Pulmonary artery endothelial cell (primary cell): ENCODE data around the gene LIMS1. TPM values are rescaled to one million over a fixed set of nuclear protein-coding genes. Genes with fewer than 3 reads are reported as not detected.
"Not testable (repeated sequence)": the region's sequence is repeated elsewhere in the genome, so short reads cannot be mapped to it uniquely, and the experiment has no call there.

Experiments
- DNase-seq: peaks from one replicate; pipeline ENCODE4 v3.0.0-alpha.2; 2011; ENCODE audit warnings: low read depth, low spot score
- total RNA-seq: library from RNA; depleted of rRNA; stranded (reverse); fragments of >200 nt; gene quantifications from 2 replicates; pipeline ENCODE4 v1.2.3, GENCODE V29; 2014

LIMS1 gene
- total RNA-seq, 1 donor from 2014 or later = 145 TPM

GRCh38 chr2:108632332-108633160, 98.3 kb downstream of the LIMS1 start:
- DNase-seq = no peak

DNA sequence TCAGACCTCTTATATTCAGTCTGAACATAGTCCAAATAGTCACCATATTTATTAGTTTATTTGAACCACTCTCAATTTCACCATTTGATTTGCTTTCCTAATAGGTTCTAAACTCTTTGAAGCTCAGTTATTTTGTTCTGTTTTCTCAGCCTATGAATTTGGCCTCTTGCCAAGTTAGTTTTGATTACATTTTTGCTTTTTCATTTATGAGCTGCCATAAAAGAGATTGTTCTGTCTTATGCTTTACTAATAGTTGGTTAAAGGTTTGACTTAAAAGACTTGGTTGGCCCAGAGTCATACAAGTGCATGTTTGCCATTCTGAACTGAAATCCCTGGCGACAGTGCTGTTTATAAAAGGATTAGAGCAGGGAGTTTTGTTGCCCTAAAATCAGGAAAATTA, 99.1 kb downstream of the LIMS1 start:
- no peak for DNase-seq

DNA sequence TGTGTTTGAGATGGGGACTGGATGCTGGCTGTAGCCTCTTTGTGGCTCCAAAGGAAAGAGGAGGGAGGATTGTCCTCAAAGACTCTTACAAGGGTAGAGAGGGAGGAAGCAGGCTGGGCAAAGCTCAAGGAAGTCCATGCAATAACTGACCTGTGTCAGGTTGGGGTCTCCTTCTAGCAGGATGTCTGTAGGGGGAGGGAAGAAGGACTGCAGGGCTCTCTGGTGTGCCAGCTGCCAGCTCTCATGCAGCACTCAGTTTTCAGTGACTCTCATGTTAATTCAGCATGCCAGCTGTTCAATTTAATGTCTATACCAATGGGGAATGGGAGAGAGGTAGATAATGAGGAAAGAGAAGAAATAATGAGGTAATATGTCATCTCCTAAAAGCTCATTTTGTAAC, 99.7 kb downstream of the LIMS1 start:
- no peak for DNase-seq

DNA sequence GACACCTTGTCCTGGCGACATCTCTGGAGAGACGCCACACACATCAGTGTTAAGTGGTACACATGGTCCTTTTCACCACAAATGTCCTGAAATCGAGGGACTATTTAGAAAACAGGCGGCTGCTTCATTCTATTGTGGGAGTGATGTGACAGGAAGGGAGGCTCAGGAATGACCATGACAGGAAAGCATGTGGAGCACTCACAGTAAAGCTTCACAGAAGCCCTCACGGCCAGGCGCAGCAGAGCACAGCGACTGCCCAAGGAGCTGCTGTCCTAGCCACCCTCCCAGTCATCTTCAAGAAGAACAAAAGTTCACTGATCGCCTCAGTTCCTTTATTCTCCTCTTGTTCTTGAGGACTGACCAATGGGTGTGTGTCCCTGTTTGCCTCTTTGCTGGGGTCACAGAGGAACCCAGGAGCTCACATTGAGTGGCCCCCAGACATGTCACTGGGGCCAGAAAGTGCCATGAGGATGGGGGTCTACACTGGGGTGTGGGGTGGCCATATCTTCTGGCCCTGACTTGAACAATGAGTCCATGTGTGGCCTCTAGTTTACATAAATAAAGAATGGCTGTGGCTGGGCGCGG, 100.4 kb downstream of the LIMS1 start:
- no peak for DNase-seq

DNA sequence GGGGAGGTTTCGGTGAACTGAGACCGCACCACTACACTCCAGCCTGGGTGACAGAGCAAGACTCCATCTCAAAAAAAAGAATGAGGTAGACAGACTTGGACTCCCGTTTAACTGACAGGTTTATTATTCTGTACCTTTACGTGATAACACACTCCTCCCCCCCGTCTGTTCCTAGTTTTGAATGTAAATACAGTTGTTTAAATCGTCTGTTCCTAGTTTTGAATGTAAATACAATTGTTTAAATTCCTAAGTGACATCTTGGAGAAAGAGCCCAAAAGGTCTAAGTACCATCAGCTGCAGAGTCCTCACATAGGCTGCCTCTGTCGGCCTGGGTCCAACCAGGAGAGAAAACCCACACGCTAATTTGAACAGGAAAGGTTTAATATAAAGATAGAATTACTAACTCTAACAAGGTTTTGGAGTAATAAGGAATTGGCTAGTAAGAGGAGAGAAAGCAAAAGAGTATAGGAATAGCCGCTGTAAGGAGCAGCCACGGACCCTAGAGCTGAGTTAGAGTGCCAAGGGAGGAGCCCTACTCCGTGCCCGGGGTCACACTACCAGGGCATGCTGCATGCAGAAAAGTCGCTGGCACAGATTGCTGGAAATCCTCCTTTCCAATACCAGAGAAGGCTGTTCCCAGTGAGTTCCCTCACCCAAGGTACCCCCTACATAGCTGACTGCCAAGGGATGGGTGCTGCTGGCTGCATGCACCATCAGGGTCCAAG, 101.5 kb downstream of the LIMS1 start:
- no peak for DNase-seq

DNA sequence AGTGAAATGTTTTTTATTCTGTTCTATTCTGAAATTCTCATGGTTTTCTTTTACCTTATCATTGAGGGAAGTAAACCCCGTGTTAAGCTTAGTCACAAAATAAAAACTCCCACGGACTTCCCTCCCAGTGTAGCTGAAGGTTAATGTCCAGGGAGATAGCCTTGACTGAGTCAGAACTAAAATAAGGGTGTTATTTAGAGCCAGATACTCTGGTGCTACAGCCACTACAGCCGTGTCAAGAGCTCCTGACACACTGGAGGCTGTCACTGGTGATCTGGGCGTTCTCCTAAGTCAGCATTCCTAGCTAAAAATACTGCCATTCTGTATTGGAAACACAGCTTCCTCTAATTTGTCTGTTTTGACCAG, 103.0 kb downstream of the LIMS1 start:
- DNase-seq = peak; percentile 86

DNA sequence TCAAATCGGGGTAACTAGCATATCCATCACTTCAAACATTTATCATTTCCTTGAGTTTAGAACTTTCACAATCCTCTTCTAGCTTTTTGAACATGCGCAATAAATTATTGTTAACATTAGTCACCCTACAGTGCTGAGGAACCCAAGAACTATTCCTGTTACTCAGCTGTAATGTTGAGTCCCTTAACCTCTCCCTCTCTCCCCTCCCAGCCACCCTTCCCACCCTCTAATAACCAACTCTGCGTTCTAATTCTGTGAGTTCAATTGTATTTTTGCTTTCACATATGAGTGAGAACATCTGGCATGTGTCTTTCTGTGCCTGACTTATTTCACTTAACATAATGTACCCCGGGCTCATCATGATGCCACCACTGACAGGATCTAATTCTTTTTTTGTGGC, 106.5 kb downstream of the LIMS1 start:
- DNase-seq = no peak

DNA sequence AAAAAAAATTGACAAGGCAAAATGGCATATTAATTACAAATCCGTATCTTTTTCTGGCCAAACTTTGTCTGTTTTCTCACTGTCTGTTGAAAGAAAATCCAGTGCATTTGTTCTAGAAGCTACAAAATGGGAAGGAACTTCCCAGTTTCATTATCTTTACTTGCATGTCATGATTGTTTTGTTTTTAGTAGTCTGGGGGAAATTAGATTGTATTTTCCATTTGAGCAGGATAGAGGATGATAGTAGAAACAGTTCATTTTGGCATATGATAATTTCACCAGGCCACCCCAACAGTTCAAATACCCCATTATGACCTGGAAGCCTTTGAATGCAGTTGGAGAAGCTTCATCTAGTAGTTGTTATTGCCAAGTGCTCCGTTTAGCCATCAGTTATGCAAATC, 107.5 kb downstream of the LIMS1 start:
- no peak for DNase-seq

DNA sequence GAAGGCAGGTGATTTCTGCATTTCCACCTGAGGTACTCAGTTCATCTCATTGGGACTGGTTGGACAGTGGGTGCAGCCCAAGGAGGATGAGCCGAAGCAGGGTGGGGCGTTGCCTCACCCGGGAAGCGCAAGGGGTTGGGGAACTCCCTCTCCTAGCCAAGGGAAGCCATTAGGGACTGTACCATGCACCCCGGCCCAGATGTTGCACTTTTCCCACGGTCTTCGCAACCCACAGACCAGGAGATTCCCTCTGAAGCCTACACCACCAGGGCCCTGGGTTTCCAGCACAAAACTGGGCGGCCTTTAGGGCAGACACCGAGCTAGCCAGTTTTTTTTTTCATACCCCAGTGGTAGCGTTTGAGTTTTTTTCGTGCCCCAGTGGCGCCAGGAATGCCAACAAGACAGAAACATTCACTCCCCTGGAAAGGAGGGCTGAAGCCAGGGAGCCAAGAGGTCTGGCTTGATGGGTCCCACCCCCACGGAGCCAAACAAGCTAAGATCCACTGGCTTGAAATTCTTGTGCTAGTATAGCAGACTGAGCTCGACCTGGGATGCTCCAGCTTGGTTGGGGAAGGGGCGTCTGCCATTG, 109.1 kb downstream of the LIMS1 start:
- DNase-seq = no peak

DNA sequence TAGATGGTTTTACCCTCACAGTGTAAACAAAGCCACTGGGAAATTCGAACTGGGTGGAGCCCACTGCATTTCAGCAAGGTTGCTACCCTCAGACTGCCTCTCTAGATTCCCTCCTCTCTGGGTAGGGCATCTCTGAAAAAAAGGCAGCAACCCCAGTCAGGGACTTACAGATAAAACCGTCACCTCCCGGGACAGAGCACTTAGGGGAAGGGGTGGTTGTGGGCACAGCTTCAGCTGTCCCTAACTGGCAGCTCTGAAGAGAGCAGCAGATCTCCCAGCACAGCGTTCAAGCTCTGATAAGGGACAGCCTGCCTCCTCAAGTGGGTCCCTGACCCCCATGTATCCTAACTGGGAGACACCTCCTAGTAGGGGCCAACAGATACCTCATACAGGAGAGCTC, 109.6 kb downstream of the LIMS1 start:
- DNase-seq = not testable (repeated sequence)

- DNase-seq = not testable (repeated sequence)
These were observed 110.2 kb downstream of the LIMS1 start for GRCh38 chr2:108644446-108644845.

GRCh38 chr2:108648796-108649195, 114.5 kb downstream of the LIMS1 start:
- DNase-seq = not testable (repeated sequence)

DNA sequence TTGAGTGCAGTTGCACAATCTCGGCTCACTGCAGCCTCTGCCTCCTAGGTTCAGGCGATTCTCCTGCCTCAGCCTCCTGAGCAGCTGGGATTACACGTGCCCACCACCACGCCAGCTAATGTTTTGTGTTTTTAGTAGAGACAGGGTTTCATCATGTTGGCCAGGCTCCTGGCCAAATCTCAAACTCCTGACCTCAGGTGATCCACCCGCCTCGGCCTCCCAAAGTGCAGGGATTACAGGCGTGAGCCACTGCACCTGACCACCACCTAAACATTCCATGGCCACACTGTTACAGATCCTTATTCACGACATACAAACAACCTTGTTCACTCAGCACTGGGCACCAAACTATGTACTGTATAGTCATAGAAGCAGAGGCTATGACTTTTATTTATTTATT, 116.2 kb downstream of the LIMS1 start:
- not testable (repeated sequence) for DNase-seq

- not testable (repeated sequence) for DNase-seq
These were observed 117.2 kb downstream of the LIMS1 start for GRCh38 chr2:108651468-108651867.

- DNase-seq = peak; percentile 50
These were observed 118.1 kb downstream of the LIMS1 start for GRCh38 chr2:108652187-108652931.

DNA sequence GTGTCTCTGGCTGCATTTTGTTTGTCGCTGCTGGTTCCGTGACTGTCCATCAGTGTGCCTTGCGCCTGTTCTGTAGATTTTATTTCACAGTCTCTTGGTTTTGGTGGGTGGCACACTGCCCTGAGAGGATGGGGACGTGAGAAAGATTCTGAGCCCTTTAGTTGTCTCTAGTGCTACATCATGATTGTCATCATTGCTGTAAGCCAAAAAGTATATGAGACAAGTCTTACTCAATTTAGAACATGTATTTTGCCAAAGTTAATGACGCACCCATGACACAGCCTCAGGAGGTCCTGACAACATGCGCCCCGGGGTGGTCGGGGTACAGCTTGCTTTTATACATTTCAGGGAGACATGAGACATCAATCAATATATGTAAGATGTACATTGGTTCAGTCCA, 119.2 kb downstream of the LIMS1 start:
- not testable (repeated sequence) for DNase-seq

DNA sequence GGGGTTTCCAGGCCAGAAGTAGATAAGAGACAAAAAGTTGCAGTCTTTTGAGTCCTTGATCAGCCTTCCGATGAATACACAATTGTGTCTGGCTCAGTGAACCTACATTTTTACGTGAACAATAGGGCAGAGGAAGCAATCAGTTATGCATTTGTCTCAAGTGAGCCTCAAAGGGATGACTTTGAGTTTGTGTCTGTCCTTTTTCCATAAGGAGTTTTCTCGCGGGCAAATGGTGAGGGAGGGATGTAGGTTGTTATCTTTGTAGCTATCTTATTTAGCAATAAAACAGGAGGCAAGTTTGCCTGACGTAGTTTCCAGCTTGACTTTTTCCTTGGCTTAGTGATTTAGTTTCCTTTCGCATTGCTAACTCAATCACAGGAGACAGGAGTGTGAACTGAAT, 119.6 kb downstream of the LIMS1 start:
- DNase-seq = peak; percentile 43

- peak; percentile 44 for DNase-seq
These were observed 120.4 kb downstream of the LIMS1 start for GRCh38 chr2:108654521-108655125.

DNA sequence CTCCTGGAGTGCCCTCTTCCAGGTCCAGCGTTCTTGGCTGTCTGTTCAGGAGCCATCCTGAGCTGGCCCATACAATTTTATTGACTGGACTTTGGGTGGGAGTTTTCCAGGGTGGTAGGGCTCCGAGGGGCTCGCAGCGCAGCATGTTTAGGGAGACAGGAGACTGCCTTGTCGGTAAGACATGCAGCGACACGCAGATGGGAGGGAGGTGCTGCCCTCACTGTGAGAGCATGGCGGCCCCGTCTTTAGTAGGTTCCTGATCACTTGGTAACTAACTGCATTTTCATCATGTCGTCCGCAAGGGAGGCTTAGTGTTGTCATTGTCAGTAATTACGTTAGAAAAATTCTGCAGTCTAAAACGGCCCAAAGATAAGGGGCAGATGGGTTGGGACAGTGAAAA, 121.0 kb downstream of the LIMS1 start:
- not testable (repeated sequence) for DNase-seq

DNA sequence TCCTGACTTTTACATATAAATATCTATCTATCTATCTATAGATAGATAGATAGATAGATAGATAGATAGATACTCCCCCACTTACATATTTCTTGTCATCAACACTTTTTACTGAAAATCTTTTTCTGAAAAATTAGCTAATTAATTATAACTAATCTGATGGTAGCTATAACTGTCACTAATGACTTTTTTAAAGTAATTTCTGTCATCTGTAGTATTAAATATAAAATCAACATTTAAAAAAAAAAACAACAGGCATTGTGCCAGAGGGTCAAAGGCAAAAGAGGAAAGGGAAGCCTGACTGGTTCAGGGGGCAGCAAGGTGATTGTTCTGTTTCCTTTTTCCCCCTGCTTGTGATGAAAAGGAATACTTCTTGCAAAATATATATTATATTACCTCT, 122.0 kb downstream of the LIMS1 start:
- not testable (repeated sequence) for DNase-seq

- not testable (repeated sequence) for DNase-seq
These were observed 123.2 kb downstream of the LIMS1 start for GRCh38 chr2:108657517-108657916.
